ENCODE data around the gene NDUFA1.

GRCh38 chrX:119899125-119899524, 27.5 kb downstream of the NDUFA1 start:
- no peak for TF ChIP-seq ZNF3 (CRISPR knock-in tag; IDR thresholded peaks at IDR 0.05)
- TF ChIP-seq HIVEP1 (CRISPR knock-in tag; IDR thresholded peaks at IDR 0.05), result no peak
- no peak for TF ChIP-seq HMG20A (CRISPR knock-in tag; conservative IDR thresholded peaks at IDR 0.05)
- TF ChIP-seq TCF7L2 (IDR thresholded peaks at IDR 0.05; ENCODE audit: low read depth, low read length), result no peak
- TF ChIP-seq SP2 (IDR thresholded peaks at IDR 0.05; ENCODE audit: extremely low read depth, low read depth, low read length, poor library complexity, severe bottlenecking), result no peak
- TF ChIP-seq ETV5 (CRISPR knock-in tag; IDR thresholded peaks at IDR 0.05; ENCODE audit: low read depth), result no peak
- no peak for TF ChIP-seq MEF2A (IDR thresholded peaks at IDR 0.05; ENCODE audit: control insufficient read depth, low read depth, low read length)
- TF ChIP-seq DIDO1 (tag; IDR thresholded peaks at IDR 0.05; ENCODE audit: low read depth), result no peak
- no peak for TF ChIP-seq ID3 (CRISPR knock-in tag; IDR thresholded peaks at IDR 0.05)
- no peak for TF ChIP-seq ID3 (tag; IDR thresholded peaks at IDR 0.05)
- TF ChIP-seq TEAD2 (tag; IDR thresholded peaks at IDR 0.05), result no peak
- no peak for TF ChIP-seq TRIM24 (IDR thresholded peaks at IDR 0.05)
- no peak for TF ChIP-seq RNF219 (CRISPR knock-in tag; IDR thresholded peaks at IDR 0.05)
- no peak for TF ChIP-seq FOXP4 (CRISPR knock-in tag; IDR thresholded peaks at IDR 0.05; ENCODE audit: borderline replicate concordance)
- no peak for TF ChIP-seq ZBTB5 (IDR thresholded peaks at IDR 0.05)

Measured in K562 (cell line).